ENCODE data around the gene TSPAN7.

- TF ChIP-seq, protein P1, sequence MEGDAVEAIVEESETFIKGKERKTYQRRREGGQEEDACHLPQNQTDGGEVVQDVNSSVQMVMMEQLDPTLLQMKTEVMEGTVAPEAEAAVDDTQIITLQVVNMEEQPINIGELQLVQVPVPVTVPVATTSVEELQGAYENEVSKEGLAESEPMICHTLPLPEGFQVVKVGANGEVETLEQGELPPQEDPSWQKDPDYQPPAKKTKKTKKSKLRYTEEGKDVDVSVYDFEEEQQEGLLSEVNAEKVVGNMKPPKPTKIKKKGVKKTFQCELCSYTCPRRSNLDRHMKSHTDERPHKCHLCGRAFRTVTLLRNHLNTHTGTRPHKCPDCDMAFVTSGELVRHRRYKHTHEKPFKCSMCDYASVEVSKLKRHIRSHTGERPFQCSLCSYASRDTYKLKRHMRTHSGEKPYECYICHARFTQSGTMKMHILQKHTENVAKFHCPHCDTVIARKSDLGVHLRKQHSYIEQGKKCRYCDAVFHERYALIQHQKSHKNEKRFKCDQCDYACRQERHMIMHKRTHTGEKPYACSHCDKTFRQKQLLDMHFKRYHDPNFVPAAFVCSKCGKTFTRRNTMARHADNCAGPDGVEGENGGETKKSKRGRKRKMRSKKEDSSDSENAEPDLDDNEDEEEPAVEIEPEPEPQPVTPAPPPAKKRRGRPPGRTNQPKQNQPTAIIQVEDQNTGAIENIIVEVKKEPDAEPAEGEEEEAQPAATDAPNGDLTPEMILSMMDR (IDR thresholded peaks at IDR 0.05; ENCODE audit: poor library complexity), result no peak
- no peak for TF ChIP-seq EZH2 (IDR thresholded peaks at IDR 0.05; ENCODE audit: borderline replicate concordance)
- TF ChIP-seq EZH2phosphoT487 (IDR thresholded peaks at IDR 0.05; ENCODE audit: low read depth, severe bottlenecking, unreplicated experiment), result no peak
Measured at GRCh38 chrX:38516196-38516774, 45.1 kb upstream of the TSPAN7 start.
